ENCODE measurements around the gene ASPSCR1.

DNA sequence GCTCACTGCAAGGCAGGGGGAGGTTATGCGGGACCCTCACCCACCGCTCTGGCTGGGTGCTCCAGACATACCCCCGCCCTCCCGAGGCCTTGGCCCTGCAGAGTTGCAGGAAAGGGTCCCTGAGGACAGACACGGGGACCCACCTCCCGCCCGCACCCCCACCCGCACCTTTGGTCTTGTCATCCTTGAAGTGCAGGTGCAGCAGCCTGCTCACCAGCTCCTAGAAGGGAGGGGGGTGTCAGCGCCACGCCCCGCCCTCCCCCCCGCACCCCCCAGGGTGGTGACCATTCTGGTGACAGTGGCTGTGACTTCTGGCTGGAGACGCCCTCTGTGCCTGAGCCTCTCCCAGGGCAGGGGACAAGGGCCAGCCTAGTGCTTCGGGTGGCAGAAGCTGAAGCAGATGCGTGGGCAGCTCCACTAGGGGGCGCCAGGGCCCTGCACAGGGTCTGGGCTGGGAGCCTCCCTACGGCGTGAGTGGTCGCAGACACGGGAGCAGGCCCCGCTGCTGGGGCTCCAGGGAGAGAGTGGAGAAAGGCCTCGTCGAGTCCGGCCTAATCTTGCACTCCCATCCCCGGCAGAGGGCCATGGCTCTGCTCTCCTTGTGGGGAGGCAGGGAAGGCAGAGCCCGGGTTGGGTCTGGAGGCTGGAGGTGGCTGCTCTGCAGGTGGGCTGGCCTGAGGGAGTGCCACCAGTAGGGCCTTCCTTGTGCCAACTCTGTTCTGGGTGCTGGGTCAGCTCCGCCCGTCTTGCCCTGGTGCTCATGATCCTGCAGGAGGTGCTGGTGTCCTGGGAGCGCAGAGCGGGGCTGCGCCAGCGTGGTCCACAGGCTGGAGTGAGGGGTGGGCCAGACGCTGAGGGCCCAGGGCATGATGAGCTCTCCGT is 42.5 kb downstream of the ASPSCR1 start:
- TF ChIP-seq, protein P1, sequence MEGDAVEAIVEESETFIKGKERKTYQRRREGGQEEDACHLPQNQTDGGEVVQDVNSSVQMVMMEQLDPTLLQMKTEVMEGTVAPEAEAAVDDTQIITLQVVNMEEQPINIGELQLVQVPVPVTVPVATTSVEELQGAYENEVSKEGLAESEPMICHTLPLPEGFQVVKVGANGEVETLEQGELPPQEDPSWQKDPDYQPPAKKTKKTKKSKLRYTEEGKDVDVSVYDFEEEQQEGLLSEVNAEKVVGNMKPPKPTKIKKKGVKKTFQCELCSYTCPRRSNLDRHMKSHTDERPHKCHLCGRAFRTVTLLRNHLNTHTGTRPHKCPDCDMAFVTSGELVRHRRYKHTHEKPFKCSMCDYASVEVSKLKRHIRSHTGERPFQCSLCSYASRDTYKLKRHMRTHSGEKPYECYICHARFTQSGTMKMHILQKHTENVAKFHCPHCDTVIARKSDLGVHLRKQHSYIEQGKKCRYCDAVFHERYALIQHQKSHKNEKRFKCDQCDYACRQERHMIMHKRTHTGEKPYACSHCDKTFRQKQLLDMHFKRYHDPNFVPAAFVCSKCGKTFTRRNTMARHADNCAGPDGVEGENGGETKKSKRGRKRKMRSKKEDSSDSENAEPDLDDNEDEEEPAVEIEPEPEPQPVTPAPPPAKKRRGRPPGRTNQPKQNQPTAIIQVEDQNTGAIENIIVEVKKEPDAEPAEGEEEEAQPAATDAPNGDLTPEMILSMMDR (IDR thresholded peaks at IDR 0.05) = peak in 3 of 4 experiments; percentile 44 to 75 (median 54)
- TF ChIP-seq EP300 (IDR thresholded peaks at IDR 0.05) (no peak), POLR2A (IDR thresholded peaks at IDR 0.05) (no peak)

Data from gastroesophageal sphincter (tissue), 3 donors.